H9 (cell line): ENCODE measurements around the gene PCGF3. TPM values are rescaled to one million over a fixed set of nuclear protein-coding genes. Genes with fewer than 3 reads are reported as not detected.

Source experiments
- DNase-seq: peaks from one replicate; pipeline ENCODE4 v3.0.0-alpha.2; 2017
- H2AFZ ChIP-seq: one replicate; pipeline ENCODE4 v1.6.1; 2013; ENCODE audit warnings: mild to moderate bottlenecking, low read length, control low read depth, moderate library complexity
- H2AK5ac ChIP-seq: 2 replicates; pipeline ENCODE4 v1.6.1; 2013; ENCODE audit warnings: low read length, control low read depth, mixed read lengths; ENCODE audit not compliant: insufficient read length
- H2BK120ac ChIP-seq: one replicate; pipeline ENCODE4 v1.6.1; 2013; ENCODE audit warnings: low read depth, mild to moderate bottlenecking, low read length, control low read depth, inconsistent platforms; ENCODE audit not compliant: poor library complexity, severe bottlenecking
- H2BK12ac ChIP-seq: 2 replicates; pipeline ENCODE4 v1.6.1; 2013; ENCODE audit warnings: low read length, control low read depth, mixed read lengths, low read depth; ENCODE audit not compliant: insufficient read length
- H2BK15ac ChIP-seq: 2 replicates; pipeline ENCODE4 v1.6.1; 2013; ENCODE audit warnings: low read depth, low read length, control low read depth
- H2BK20ac ChIP-seq: one replicate; pipeline ENCODE4 v1.6.1; 2013; ENCODE audit warnings: low read depth, mild to moderate bottlenecking, low read length, control low read depth, inconsistent platforms; ENCODE audit not compliant: poor library complexity, severe bottlenecking
- H2BK5ac ChIP-seq: 2 replicates; pipeline ENCODE4 v1.6.1; 2013; ENCODE audit warnings: low read length, control low read depth, mixed read lengths; ENCODE audit not compliant: insufficient read length
- H3K14ac ChIP-seq: 2 replicates; pipeline ENCODE4 v1.6.1; 2013; ENCODE audit warnings: low read length, control low read depth; ENCODE audit not compliant: insufficient read depth
- H3K18ac ChIP-seq: 2 replicates; pipeline ENCODE4 v1.6.1; 2013; ENCODE audit warnings: low read depth, mild to moderate bottlenecking, mixed read lengths, low read length, control low read depth; ENCODE audit not compliant: insufficient read length
- H3K23ac ChIP-seq: 2 replicates; pipeline ENCODE4 v1.6.1; 2013; ENCODE audit warnings: low read length, control low read depth, mixed read lengths, low read depth; ENCODE audit not compliant: insufficient read length
- H3K23me2 ChIP-seq: 2 replicates; pipeline ENCODE4 v1.6.1; 2013; ENCODE audit warnings: low read depth, mild to moderate bottlenecking, mixed read lengths, low read length, control low read depth; ENCODE audit not compliant: insufficient read length, poor library complexity, severe bottlenecking
- H3K27ac ChIP-seq: 2 replicates; pipeline ENCODE4 v1.5.1; 2013; ENCODE audit warnings: low read length, control low read depth, mixed read lengths, low read depth; ENCODE audit not compliant: insufficient read length
- H3K27me3 ChIP-seq: 2 replicates; pipeline ENCODE4 v1.6.1; 2013; ENCODE audit warnings: low read length, control low read depth, inconsistent platforms; ENCODE audit not compliant: insufficient read depth
- H3K4ac ChIP-seq: 2 replicates; pipeline ENCODE4 v1.6.1; 2013; ENCODE audit warnings: low read depth, mild to moderate bottlenecking, control low read depth, inconsistent platforms, low read length, moderate library complexity
- H3K4me1 ChIP-seq: 2 replicates; pipeline ENCODE4 v1.6.1; 2013; ENCODE audit warnings: low read length, control low read depth, inconsistent platforms; ENCODE audit not compliant: insufficient read depth
- H3K4me2 ChIP-seq: 2 replicates; pipeline ENCODE4 v1.6.1; 2013; ENCODE audit warnings: low read length, control low read depth, mixed read lengths; ENCODE audit not compliant: insufficient read length, insufficient read depth
- H3K56ac ChIP-seq: 2 replicates; pipeline ENCODE4 v1.6.1; 2013; ENCODE audit warnings: low read depth, mild to moderate bottlenecking, mixed read lengths, low read length, control low read depth; ENCODE audit not compliant: insufficient read length
- H3K79me1 ChIP-seq: 2 replicates; pipeline ENCODE4 v1.6.1; 2013; ENCODE audit warnings: low read depth, mild to moderate bottlenecking, moderate library complexity, low read length, control low read depth, inconsistent platforms; ENCODE audit not compliant: insufficient read depth, poor library complexity, severe bottlenecking
- H3K79me2 ChIP-seq: 2 replicates; pipeline ENCODE4 v1.6.1; 2013; ENCODE audit warnings: low read length, control low read depth, inconsistent platforms; ENCODE audit not compliant: insufficient read depth
- H3K9ac ChIP-seq: 2 replicates; pipeline ENCODE4 v1.6.1; 2013; ENCODE audit warnings: low read length, control low read depth, mixed read lengths; ENCODE audit not compliant: insufficient read length; ENCODE audit errors: extremely low read depth
- H3K9me3 ChIP-seq: one replicate; pipeline ENCODE4 v1.6.1; 2013; ENCODE audit warnings: low read depth, low read length, inconsistent platforms; ENCODE audit not compliant: control insufficient read depth
- H3T11ph ChIP-seq: one replicate; pipeline ENCODE4 v1.6.1; 2013; ENCODE audit warnings: mild to moderate bottlenecking, low read length, control low read depth, inconsistent platforms
- H4K20me1 ChIP-seq: one replicate; pipeline ENCODE4 v1.6.1; 2013; ENCODE audit not compliant: control insufficient read depth, insufficient read length, insufficient read depth
- H4K5ac ChIP-seq: 2 replicates; pipeline ENCODE4 v1.6.1; 2013; ENCODE audit warnings: low read depth, mild to moderate bottlenecking, mixed read lengths, low read length, control low read depth; ENCODE audit not compliant: insufficient read length
- H4K8ac ChIP-seq: replicated peaks from 2 replicates; pipeline ENCODE4 v1.6.1; 2013; ENCODE audit warnings: low read length, control low read depth, mixed read lengths, low read depth; ENCODE audit not compliant: insufficient read length
- H4K91ac ChIP-seq: 2 replicates; pipeline ENCODE4 v1.6.1; 2013; ENCODE audit warnings: low read depth, mild to moderate bottlenecking, moderate library complexity, mixed read lengths, low read length, control low read depth; ENCODE audit not compliant: insufficient read length
- H3K27ac Mint-ChIP-seq, 3 experiments: 2 replicates in 2 of 3; 3 replicates in 1 of 3; pipeline ENCODE4 v1.8.0; 2020 to 2021; ENCODE audit warnings: mixed read lengths in 3 of 3, mild to moderate bottlenecking in 1 of 3, moderate library complexity in 1 of 3
- H3K27me3 Mint-ChIP-seq: 2 replicates; pipeline ENCODE4 v1.8.0; 2021; ENCODE audit warnings: low read depth, mild to moderate bottlenecking, moderate library complexity, mixed read lengths
- H3K36me3 Mint-ChIP-seq, 3 experiments: 2 replicates in 2 of 3; 3 replicates in 1 of 3; pipeline ENCODE4 v1.8.0; 2020 to 2021; ENCODE audit warnings: low read depth in 3 of 3, mixed read lengths in 3 of 3; ENCODE audit not compliant: insufficient read depth in 1 of 3
- H3K4me1 Mint-ChIP-seq, 2 experiments: 2 replicates each; pipeline ENCODE4 v1.8.0; 2020; ENCODE audit warnings: mixed read lengths in 2 of 2
- H3K4me3 Mint-ChIP-seq, 2 experiments: 2 replicates in 1 of 2; 3 replicates in 1 of 2; pipeline ENCODE4 v1.8.0; 2020 to 2021; ENCODE audit warnings: mild to moderate bottlenecking in 2 of 2, mixed read lengths in 2 of 2, moderate library complexity in 1 of 2
- H3K9me3 Mint-ChIP-seq, 2 experiments: 2 replicates in 1 of 2; 3 replicates in 1 of 2; pipeline ENCODE4 v1.8.0; 2020; ENCODE audit warnings: mild to moderate bottlenecking in 2 of 2, mixed read lengths in 2 of 2, moderate library complexity in 1 of 2
- CTCF ChIP-seq: fragments of 200-600 bp; sonication (generic); conservative IDR thresholded peaks from 3 replicates; pipeline ENCODE4 v1.8.0; 2021; ENCODE audit warnings: antibody characterized with exemption, mild to moderate bottlenecking
- WGBS: extraction: QIAGEN DNeasy Blood & Tissue Kit; methylation state at CpG from one replicate; pipeline ENCODE4 v1.1.7; 2013; ENCODE audit warnings: missing lambda C conversion rate, low lambda C conversion rate, mixed read lengths; ENCODE audit not compliant: insufficient read length; ENCODE audit errors: extremely low coverage; 5-methylcytosine and 5-hydroxymethylcytosine counted together
- total RNA-seq: library from RNA; stranded (reverse); gene quantifications from 2 replicates; pipeline ENCODE4 v1.2.1, GENCODE V29; 2021

The PCGF3 gene
- total RNA-seq, 1 experiment from 2014 or later: 43.1 TPM

- Histone ChIP-seq H2BK120ac (no peak overlapping the region), H3K18ac (no peak overlapping the region), H4K5ac (no peak overlapping the region), H2BK15ac (no peak overlapping the region), H4K8ac (no peak overlapping the region), H2BK5ac (no peak overlapping the region), H2AK5ac (no peak overlapping the region), H2AFZ (no peak overlapping the region), H3K79me2 (peaks cover 28% of the 10 kb centered on the region; the same call in 1 of the 2 replicates), H3K9ac (no peak overlapping the region), H3K14ac (no peak overlapping the region; the same call in 1 of the 2 replicates), H3K4me1 (no peaks in the 10 kb centered on the region), H3T11ph (no peak overlapping the region), H3K79me1 (peaks cover 12% of the 10 kb centered on the region), H3K27ac (no peak overlapping the region), H2BK12ac (no peak overlapping the region), H4K91ac (no peak overlapping the region), H3K23ac (no peak overlapping the region), H3K4me2 (no peak overlapping the region), H2BK20ac (no peak overlapping the region), H4K20me1 (peaks cover 4% of the 10 kb centered on the region), H3K23me2 (no peaks in the 10 kb centered on the region), H3K56ac (no peak overlapping the region), H3K4ac (no peak overlapping the region), H3K27me3 (no peaks in the 10 kb centered on the region; the same call in 1 of the 2 replicates), H3K9me3 (no peaks in the 10 kb centered on the region)
- Mint-ChIP-seq H3K27me3 (peaks cover 11% of the 10 kb centered on the region), H3K9me3 (peaks cover 0 to 4% of the 10 kb centered on the region in 2 experiments; a peak in 2 of 5 replicates), H3K36me3 (peaks cover 23 to 29% (median 28%) of the 10 kb centered on the region in 3 experiments; a peak in 6 of 7 replicates), H3K4me1 (peaks cover 3 to 5% of the 10 kb centered on the region in 2 experiments; a peak in 3 of 4 replicates), H3K27ac (no peak overlapping the region), H3K4me3 (peak overlapping the region in 1 of 2 experiments; percentile 37; a peak in 1 of 5 replicates)
- WGBS: no CpG with 5 or more reads among the region's 11 CpGs
- TF ChIP-seq CTCF: no peak
- no peak for DNase-seq
Observed at GRCh38 chr4:707929-708630, 2.4 kb downstream of the PCGF3 start.
